Inferior parietal cortex (tissue), 1 donor: ENCODE results near the gene TRERF1.
"Not testable (repeated sequence)": the region's sequence is repeated elsewhere in the genome, so short reads cannot be mapped to it uniquely, and the experiment has no call there.

Source experiments
- DNase-seq: peaks from one replicate; pipeline ENCODE4 v3.0.0-alpha.2; 2016; ENCODE audit errors: extremely low spot score

The TRERF1 gene

GRCh38 chr6:42225029-42225339 is 226.7 kb downstream of the TRERF1 start:
- no peak for DNase-seq

DNA sequence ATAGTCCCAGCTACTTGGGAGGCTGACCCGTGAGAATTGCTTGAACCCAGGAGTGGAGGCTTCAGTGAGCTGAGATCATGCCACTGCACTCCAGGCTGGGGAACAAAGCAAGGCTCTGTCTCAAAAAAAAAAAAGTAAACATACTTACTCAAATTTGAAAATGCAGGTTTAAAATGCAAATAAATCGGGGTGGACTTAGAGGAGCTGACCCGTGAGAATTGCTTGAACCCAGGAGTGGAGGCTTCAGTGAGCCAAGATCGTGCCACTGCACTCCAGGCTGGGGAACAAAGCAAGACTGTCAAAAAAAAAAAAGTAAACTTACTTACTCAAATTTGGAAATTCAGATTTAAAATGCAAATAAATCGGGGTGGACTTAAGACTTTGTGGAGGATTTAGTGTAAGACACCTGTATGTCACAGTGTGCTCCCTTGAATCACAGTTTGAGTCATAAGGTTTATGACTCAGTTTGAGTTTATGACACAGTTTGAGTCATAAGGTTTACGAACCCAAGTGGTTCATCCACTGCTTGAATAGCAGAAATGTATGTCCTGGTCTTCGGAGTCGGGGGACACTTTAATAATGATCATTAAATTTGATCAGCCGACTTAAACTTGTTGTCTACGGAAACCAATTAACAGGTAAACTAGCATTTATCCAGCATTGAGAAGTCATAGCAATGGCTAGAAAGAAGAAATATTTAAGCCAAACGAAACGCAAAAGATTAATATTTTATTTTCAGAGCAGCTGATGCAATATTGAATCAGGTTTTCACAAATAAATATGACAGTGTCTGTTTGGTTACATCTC is 227.3 kb downstream of the TRERF1 start:
- DNase-seq = peak; percentile 11

DNA sequence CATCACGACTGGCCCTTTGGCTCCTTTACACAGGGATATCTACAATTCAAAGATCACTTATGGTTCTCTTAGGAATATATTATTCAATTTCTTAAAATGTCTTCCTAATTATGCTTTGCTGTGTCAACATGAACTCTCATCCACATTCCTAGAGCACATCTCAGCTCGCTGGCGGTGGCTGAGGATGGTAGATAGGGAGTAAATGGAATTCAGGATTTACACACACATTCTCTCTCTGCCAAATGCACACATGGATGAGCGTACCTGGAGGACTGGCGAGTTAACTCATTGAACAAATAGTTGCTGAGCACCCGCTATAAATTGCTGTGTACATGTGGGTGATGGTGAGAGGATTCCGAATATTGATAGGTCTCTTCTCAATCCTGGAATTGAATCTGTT is 229.3 kb downstream of the TRERF1 start:
- DNase-seq = no peak

GRCh38 chr6:42221546-42221945 is 230.2 kb downstream of the TRERF1 start:
- no peak for DNase-seq

DNA sequence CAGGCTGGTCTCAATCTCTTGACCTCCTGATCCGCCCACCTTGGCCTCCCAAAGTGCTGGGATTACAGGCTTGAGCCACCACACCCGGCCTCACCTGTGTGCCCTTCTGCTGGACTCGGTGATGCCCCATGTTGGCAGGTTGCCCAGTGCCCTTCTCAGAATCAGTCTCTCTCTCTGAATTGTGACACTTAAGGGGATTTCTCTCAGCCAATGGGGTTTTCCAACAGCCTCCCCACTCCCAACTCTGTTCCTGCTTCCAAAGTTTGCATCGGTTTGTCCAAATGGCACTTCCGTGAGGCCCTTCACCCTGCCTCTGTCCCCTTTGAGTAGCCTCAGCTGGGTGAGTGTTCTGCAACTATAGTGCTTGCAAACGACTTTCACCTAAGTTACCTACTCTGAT is 230.9 kb downstream of the TRERF1 start:
- DNase-seq = no peak

- DNase-seq = peak; percentile 96
These were observed 234.0 kb downstream of the TRERF1 start, which contains the start of gene MRPS10 for GRCh38 chr6:42217519-42218367. TSS of gene MRPS10 (minus strand) at chr6:42217861. CDS start at chr6:42217849, 12 bp downstream.

- DNase-seq = no peak
These were observed 234.6 kb downstream of the TRERF1 start for GRCh38 chr6:42217157-42217518.

DNA sequence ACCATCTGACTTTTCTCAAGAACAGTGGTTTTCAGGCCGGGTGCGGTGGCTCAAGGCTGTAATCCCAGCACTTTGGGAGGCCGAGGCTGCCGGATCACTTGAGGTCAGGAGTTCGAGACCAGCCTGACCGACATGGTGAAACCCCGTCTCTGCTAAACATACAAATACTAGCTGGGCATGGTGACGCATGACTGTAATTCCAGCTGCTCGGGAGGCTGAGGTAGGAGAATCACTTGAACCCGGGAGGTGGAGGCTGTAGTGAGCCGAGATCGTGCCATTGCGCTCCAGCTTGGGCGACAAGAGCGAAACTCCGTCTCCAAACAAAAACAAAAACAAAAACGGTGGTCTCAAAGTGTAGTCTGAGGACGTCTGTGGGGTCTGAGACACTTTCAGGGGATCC is 235.2 kb downstream of the TRERF1 start:
- DNase-seq = not testable (repeated sequence)

GRCh38 chr6:42212442-42212841 is 239.3 kb downstream of the TRERF1 start:
- no peak for DNase-seq

- DNase-seq = no peak
These were observed 240.0 kb downstream of the TRERF1 start for GRCh38 chr6:42211726-42212125.

DNA sequence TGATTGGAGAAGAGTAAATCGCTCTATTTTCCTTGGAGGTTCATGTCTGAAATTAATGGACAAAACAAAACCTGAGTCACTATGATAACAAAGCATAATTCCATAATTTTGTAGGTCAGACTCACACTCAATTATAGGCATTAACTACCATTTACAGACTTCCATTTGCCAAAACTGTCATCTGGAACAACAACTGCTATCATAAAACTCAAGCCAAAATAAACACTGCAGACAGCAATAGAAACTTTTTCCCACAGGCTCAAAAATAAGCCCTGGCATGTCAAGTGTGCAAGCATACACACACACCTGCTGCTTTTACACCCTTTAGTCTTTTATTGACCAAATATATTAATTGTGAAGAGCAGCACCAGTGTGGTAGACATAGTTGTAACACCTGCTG is 241.2 kb downstream of the TRERF1 start:
- DNase-seq = no peak

- not testable (repeated sequence) for DNase-seq
These were observed 244.2 kb downstream of the TRERF1 start for GRCh38 chr6:42207559-42207958.

DNA sequence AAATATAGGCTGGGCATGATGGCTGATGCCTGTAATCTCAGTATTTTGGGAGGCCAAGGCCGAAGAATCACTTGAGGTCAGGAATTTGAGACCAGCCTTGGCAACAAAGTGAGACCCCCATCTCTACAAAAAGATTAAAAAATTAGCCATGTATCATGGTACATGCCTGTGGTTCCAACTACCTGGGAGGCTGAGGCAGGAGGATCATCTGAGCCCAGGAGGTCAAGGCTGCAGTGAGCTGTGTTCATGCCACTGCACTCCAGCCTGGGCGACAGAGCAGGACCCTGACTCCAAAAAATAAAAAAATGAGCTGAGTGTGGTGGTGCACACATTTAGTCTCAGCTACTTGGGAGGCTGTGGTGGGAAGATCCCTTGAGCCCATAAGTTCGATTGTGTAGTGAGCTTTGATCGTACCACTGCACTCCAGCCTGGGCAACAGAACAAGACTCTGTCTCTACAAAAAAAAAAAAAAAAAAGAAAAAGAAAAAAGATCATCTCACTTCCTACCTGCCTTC is 246.9 kb downstream of the TRERF1 start:
- DNase-seq = no peak

- DNase-seq = no peak
These were observed 248.5 kb downstream of the TRERF1 start for GRCh38 chr6:42203183-42203582.

DNA sequence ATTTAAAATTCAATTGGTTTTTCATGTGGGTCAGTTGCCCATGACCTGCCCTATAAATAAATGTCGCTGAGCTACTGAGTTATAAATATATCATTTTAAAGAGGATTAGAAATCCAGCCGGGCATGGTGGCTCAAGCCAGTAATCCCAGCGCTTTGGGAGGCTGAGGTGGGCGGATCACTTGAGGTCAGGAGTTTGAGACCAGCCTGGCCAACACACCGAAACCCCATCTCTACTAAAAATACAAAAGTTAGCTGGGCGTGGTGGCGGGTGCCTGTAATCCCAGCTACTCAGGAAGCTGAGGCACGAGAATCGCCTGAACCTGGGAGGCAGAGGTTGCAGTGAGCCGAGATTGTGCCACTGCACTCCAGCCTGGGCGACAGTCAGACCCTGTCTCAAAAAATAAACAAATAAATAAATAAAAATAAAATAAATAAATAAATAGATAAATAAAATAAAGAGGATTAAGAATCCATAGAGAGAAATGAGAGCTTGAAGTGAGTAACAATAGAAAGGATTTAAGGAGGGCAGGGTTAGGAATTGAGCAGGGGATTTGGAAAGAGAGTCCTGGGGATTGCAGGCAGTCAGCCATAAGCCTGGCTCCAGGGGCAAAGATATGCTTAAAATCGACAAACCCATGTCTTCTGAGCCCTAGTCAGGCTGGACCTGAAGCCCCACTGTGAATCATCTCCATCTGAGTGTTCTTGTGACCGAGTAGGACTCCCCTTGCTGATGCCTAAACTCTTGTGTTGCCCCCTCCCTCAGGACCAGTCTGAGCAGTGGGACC is 249.4 kb downstream of the TRERF1 start:
- DNase-seq = not testable (repeated sequence)

DNA sequence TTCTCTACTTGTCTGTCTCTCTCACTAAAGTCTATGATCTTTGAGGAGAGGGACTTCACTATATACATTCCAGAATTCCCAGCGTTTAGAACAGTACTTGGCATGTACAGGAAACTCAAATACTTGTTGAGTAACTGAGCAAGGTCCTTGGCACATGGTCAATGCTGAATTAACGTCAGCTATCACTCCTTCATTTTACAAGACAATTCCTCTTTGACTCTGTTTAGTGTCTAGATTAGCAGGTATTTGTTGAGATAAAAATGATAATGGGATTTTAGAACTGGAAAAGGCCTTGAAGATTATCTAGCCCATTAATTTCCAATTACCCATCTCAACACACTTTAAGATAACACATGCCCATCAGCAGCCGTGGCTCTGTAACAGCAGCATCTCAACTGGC is 250.3 kb downstream of the TRERF1 start:
- no peak for DNase-seq

GRCh38 chr6:42200035-42200434 is 251.7 kb downstream of the TRERF1 start:
- DNase-seq = peak; percentile 63

GRCh38 chr6:42199106-42199981 is 252.4 kb downstream of the TRERF1 start:
- peak; percentile 73 for DNase-seq

DNA sequence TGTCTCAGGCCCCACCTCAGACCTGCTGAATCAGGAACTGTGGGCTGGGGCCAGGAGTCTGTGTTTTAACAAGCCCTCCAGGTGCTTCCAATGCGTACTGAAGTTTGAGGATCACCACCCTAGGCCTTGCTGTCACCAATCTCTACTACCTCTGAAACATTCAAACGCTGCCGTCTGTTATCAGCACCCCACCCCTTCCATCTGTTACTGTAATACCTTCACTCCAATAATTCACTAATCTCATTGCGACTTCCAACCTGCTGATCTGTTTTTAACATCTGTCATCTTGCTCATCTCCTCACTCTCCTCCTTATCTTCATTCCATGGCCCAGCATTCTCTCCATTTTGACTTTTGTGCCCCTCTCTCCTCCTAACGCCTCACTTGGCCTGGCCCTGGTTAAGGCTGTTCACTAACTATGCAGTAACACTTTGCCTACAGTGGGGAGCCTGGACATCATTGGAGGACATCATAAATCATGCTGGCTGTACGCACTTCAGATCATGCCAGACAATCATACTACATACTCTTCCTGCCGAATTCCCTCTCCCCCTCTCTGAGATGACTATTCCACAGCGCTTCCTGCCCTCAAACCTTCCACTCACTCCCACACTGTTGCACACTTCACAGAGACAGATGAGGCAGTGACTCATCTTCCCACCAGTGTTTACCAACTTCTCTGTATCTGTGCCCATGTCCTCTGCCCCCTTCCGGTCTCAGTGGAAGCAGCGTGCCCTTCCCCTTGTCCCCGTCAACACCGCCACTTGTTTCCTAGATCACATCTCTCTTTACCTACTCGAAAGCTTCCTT is 254.0 kb downstream of the TRERF1 start:
- DNase-seq = peak; percentile 9

- no peak for DNase-seq
These were observed 256.3 kb downstream of the TRERF1 start for GRCh38 chr6:42195415-42195814.
